Gastrocnemius medialis (tissue), 4 donors: ENCODE results near the gene OPCML.

ENCODE experiments used
- CTCF ChIP-seq, 5 experiments: fragments of 450-650 bp in 3 of 5; fragments of 200-600 bp in 2 of 5; sonication (generic) in 2 of 5; IDR thresholded peaks in 4 of 5; conservative IDR thresholded peaks in 1 of 5; 1 replicate in 4 of 5; 2 replicates in 1 of 5; pipeline ENCODE4 v1.5.1; 2016 to 2019; ENCODE audit warnings: antibody characterized with exemption in 5 of 5, mild to moderate bottlenecking in 3 of 5, moderate library complexity in 3 of 5
- POLR2A ChIP-seq, 2 donors: fragments of 450-650 bp; IDR thresholded peaks; one replicate each; pipeline ENCODE4 v1.6.1; 2017; ENCODE audit warnings: antibody characterized with exemption in 2 of 2, mild to moderate bottlenecking in 2 of 2, moderate library complexity in 2 of 2

- no peak for TF ChIP-seq POLR2A (IDR thresholded peaks at IDR 0.05)
- TF ChIP-seq CTCF (IDR thresholded peaks at IDR 0.05 in 4 of 5, conservative IDR thresholded peaks at IDR 0.05 in 1 of 5) = no peak
Observed at GRCh38 chr11:133153031-133153430, 379.3 kb downstream of the OPCML start.
